GM19463 (cell line): Measurements from ENCODE around the gene FRAS1.
"Not testable (repeated sequence)": the region's sequence is repeated elsewhere in the genome, so short reads cannot be mapped to it uniquely, and the experiment has no call there.

Source experiments
- ATAC-seq: cut with Tn5 transposase; IDR thresholded peaks from one replicate; pipeline ENCODE4 v1.9.1; 2021; ENCODE audit warnings: mild to moderate bottlenecking, moderate library complexity; ENCODE audit not compliant: unreplicated experiment

FRAS1 gene

GRCh38 chr4:78207951-78208350, 150.8 kb downstream of the FRAS1 start:
- ATAC-seq, result no peak

- not testable (repeated sequence) for ATAC-seq
Measured at GRCh38 chr4:78208896-78209295, 151.8 kb downstream of the FRAS1 start.

- ATAC-seq, result no peak
Measured at GRCh38 chr4:78210694-78211410, 153.7 kb downstream of the FRAS1 start.

GRCh38 chr4:78213218-78213617, 156.1 kb downstream of the FRAS1 start:
- no peak for ATAC-seq

GRCh38 chr4:78214078-78214477, 157.0 kb downstream of the FRAS1 start:
- no peak for ATAC-seq

- ATAC-seq, result no peak
Measured at GRCh38 chr4:78217557-78217956, 160.4 kb downstream of the FRAS1 start.

- ATAC-seq, result no peak
Measured at GRCh38 chr4:78218260-78218659, 161.1 kb downstream of the FRAS1 start.

- no peak for ATAC-seq
Measured at GRCh38 chr4:78219825-78220224, 162.7 kb downstream of the FRAS1 start.

- ATAC-seq, result no peak
Measured at GRCh38 chr4:78220283-78220682, 163.2 kb downstream of the FRAS1 start.

GRCh38 chr4:78222575-78223186, 165.6 kb downstream of the FRAS1 start:
- no peak for ATAC-seq

- ATAC-seq, result no peak
Measured at GRCh38 chr4:78225236-78225635, 168.1 kb downstream of the FRAS1 start.

- ATAC-seq, result no peak
Measured at GRCh38 chr4:78226279-78226678, 169.2 kb downstream of the FRAS1 start.

- no peak for ATAC-seq
Measured at GRCh38 chr4:78227411-78228057, 170.4 kb downstream of the FRAS1 start.

- no peak for ATAC-seq
Measured at GRCh38 chr4:78235800-78236199, 178.7 kb downstream of the FRAS1 start.

- ATAC-seq, result no peak
Measured at GRCh38 chr4:78237360-78237759, 180.2 kb downstream of the FRAS1 start.

GRCh38 chr4:78242071-78242470, 184.9 kb downstream of the FRAS1 start:
- no peak for ATAC-seq

GRCh38 chr4:78244705-78245485, 187.8 kb downstream of the FRAS1 start:
- no peak for ATAC-seq

GRCh38 chr4:78247536-78248285, 190.6 kb downstream of the FRAS1 start:
- no peak for ATAC-seq

GRCh38 chr4:78250500-78250899, 193.4 kb downstream of the FRAS1 start:
- no peak for ATAC-seq

GRCh38 chr4:78252773-78253172, 195.7 kb downstream of the FRAS1 start:
- ATAC-seq, result not testable (repeated sequence)

- ATAC-seq, result no peak
Measured at GRCh38 chr4:78254893-78255292, 197.8 kb downstream of the FRAS1 start.
